Uterus (tissue), 2 donors: Measurements from ENCODE around the gene NOXO1.

Experiments
- CTCF ChIP-seq, 4 experiments: fragments of 200-600 bp in 2 of 4; fragments of 450-650 bp in 2 of 4; sonication (generic) in 2 of 4; IDR thresholded peaks; one replicate each; pipeline ENCODE4 v1.5.1; 2016 to 2019; ENCODE audit warnings: antibody characterized with exemption in 4 of 4, mild to moderate bottlenecking in 2 of 4, moderate library complexity in 1 of 4
- POLR2A ChIP-seq, 2 donors: fragments of 450-650 bp; IDR thresholded peaks; one replicate each; pipeline ENCODE4 v1.6.1; 2016; ENCODE audit warnings: antibody characterized with exemption in 2 of 2, mild to moderate bottlenecking in 1 of 2, moderate library complexity in 1 of 2

- TF ChIP-seq CTCF (IDR thresholded peaks at IDR 0.05): no peak
- no peak for TF ChIP-seq POLR2A (IDR thresholded peaks at IDR 0.05)
These were observed 36.6 kb downstream of the NOXO1 start for GRCh38 chr16:1944612-1945199.
